Measurements from ENCODE around the gene GDPGP1. TPM values are rescaled to one million over a fixed set of nuclear protein-coding genes. Genes with fewer than 3 reads are reported as not detected.

Gene GDPGP1
- total and polyA plus RNA-seq, 2 donors (not counting 1 experiment from before 2014, with no cell fraction given), result 9.3 to 10.4 TPM

DNA sequence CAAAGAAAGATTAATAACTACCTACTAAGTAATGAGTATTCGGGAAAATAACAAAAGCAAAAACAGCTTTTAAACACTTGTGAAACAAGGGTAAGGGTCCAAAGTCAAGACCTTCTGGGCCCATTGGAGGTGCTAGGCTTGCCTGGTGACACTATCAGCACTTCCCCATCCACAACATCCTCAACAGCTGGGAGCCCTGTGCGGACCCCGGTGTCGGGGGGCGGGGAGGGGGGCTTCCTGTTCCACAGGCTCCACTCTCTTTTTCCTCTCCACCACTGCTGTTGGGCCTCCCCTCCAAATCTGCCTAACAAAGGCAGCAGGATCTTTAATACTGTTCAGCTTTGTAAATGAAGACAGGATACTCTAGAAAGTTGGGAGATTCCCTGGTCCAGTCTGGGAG is 53.1 kb downstream of the GDPGP1 start:
- Mint-ChIP-seq H3K4me1 (peaks cover 7% of the 10 kb centered on the region), H3K9me3 (ENCODE audit: insufficient read depth) (no peaks in the 10 kb centered on the region), H3K4me3 (no peak overlapping the region), H3K27ac (no peak overlapping the region), H3K27me3 (no peaks in the 10 kb centered on the region)
- Histone ChIP-seq H3K4me3 (ENCODE audit: control extremely low read depth in 1 of 5, extremely low read depth in 1 of 5, insufficient read depth in 1 of 5, low read depth in 2 of 5, low read length in 4 of 5) (no peak overlapping the region), H3K27ac (ENCODE audit: low read length in 2 of 2) (no peak overlapping the region), H3K4me1 (ENCODE audit: control insufficient read depth in 2 of 2, insufficient read depth in 2 of 2, low read length in 2 of 2) (no peaks in the 10 kb centered on the region), H3K9me3 (ENCODE audit: control extremely low read depth in 1 of 3, control insufficient read depth in 2 of 3, insufficient read depth in 1 of 3, low read length in 2 of 3) (peaks cover 0 to 5% (median 0%) of the 10 kb centered on the region in 3 donors), H4K20me1 (ENCODE audit: control insufficient read depth, insufficient read depth, low read length, poor library complexity, severe bottlenecking) (no peaks in the 10 kb centered on the region), H3K9ac (ENCODE audit: low read length) (no peak overlapping the region), H3K27me3 (replicated peaks in 1 of 4; ENCODE audit: control extremely low read depth in 1 of 4, control insufficient read depth in 3 of 4, insufficient read depth in 4 of 4, low read length in 3 of 4) (no peaks in the 10 kb centered on the region), H3K4me2 (replicated peaks; ENCODE audit: low read depth, low read length, poor library complexity, severe bottlenecking) (no peak overlapping the region), H2AFZ (ENCODE audit: insufficient read depth, low read depth, low read length, poor library complexity, severe bottlenecking) (no peak overlapping the region), H3K79me2 (ENCODE audit: control insufficient read depth, insufficient read depth, low read length) (no peaks in the 10 kb centered on the region), H3K36me3 (replicated peaks in 1 of 2; ENCODE audit: control extremely low read depth in 1 of 2, control insufficient read depth in 1 of 2, extremely low read depth in 1 of 2, insufficient read depth in 2 of 2, low read length in 1 of 2) (no peaks in the 10 kb centered on the region)
- intact Hi-C loops (cut with micrococcal nuclease), result loop anchor here (5.0 kb wide), 1 partner anchor 55 kb away; the partner anchor contains the start of genes CIB1 and GDPGP1
- ATAC-seq (ENCODE audit: low read depth) (no peak), DNase-seq (no peak)
- POLR2A ChIA-PET, result interaction anchor here (0.6 kb wide), 1 partner anchor 28 kb away, joined by 3 read pairs; no protein-coding TSS in a partner anchor
- CTCF ChIA-PET, result interaction anchor here (0.6 to 4.1 kb wide), 18 partner anchors 10 to 412 kb away, joined by 3 to 29 read pairs (median 3); partner anchors contain the start of genes CIB1 and NGRN
- TF ChIP-seq CTCF (IDR thresholded peaks at IDR 0.05) (no peak), EZH2 (IDR thresholded peaks at IDR 0.05; ENCODE audit: borderline replicate concordance, insufficient read depth, low read depth, low read length, poor library complexity, severe bottlenecking) (no peak)
- no CpG with 5 or more reads among the region's 5 CpGs for WGBS (ENCODE audit: insufficient coverage)

DNA sequence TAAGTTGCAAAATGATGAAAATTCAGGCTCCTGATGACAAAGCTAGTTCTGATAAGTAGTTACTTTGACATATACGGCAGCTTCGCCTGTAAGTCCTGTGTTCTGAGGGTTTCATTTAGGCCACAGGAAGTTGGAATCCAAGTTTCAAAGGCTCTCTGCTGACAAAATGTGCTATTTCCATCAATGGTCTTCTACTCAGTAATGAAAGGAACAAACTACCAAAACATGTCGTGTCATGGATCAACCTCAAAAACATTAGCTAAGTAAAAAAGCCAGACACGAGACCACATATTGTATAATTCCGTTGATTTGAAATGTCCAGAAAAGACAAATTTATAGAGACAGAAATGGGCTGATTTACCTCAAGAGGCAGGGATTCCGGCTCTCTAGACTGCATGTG is 53.9 kb downstream of the GDPGP1 start:
- Histone ChIP-seq H3K4me3 (ENCODE audit: control extremely low read depth in 1 of 5, extremely low read depth in 1 of 5, insufficient read depth in 1 of 5, low read depth in 2 of 5, low read length in 4 of 5) (no peak overlapping the region), H3K27ac (ENCODE audit: low read length in 2 of 2) (no peak overlapping the region), H3K4me1 (ENCODE audit: control insufficient read depth in 2 of 2, insufficient read depth in 2 of 2, low read length in 2 of 2) (no peaks in the 10 kb centered on the region), H2AFZ (ENCODE audit: insufficient read depth, low read depth, low read length, poor library complexity, severe bottlenecking) (no peak overlapping the region), H3K4me2 (replicated peaks; ENCODE audit: low read depth, low read length, poor library complexity, severe bottlenecking) (no peak overlapping the region), H3K9ac (ENCODE audit: low read length) (no peak overlapping the region), H3K36me3 (replicated peaks in 1 of 2; ENCODE audit: control extremely low read depth in 1 of 2, control insufficient read depth in 1 of 2, extremely low read depth in 1 of 2, insufficient read depth in 2 of 2, low read length in 1 of 2) (no peaks in the 10 kb centered on the region), H3K9me3 (ENCODE audit: control extremely low read depth in 1 of 3, control insufficient read depth in 2 of 3, insufficient read depth in 1 of 3, low read length in 2 of 3) (peaks cover 0 to 5% (median 0%) of the 10 kb centered on the region in 3 donors), H3K79me2 (ENCODE audit: control insufficient read depth, insufficient read depth, low read length) (no peaks in the 10 kb centered on the region), H3K27me3 (replicated peaks in 1 of 4; ENCODE audit: control extremely low read depth in 1 of 4, control insufficient read depth in 3 of 4, insufficient read depth in 4 of 4, low read length in 3 of 4) (no peaks in the 10 kb centered on the region), H4K20me1 (ENCODE audit: control insufficient read depth, insufficient read depth, low read length, poor library complexity, severe bottlenecking) (no peaks in the 10 kb centered on the region)
- WGBS (ENCODE audit: insufficient coverage), result 88% methylated on average over 2 of the region's 6 CpGs
- Mint-ChIP-seq H3K9me3 (ENCODE audit: insufficient read depth) (no peaks in the 10 kb centered on the region), H3K27me3 (no peaks in the 10 kb centered on the region), H3K27ac (no peak overlapping the region), H3K4me1 (peaks cover 7% of the 10 kb centered on the region), H3K4me3 (no peak overlapping the region)
- CTCF ChIA-PET, result interaction anchor here (0.7 to 4.1 kb wide), 12 partner anchors 12 to 157 kb away, joined by 3 to 29 read pairs (median 6); partner anchors contain the start of genes CIB1 and NGRN
- no peak for DNase-seq
- intact Hi-C loops (cut with micrococcal nuclease), result loop anchor here (5.0 kb wide), 1 partner anchor 56 kb away; the partner anchor contains the start of genes CIB1 and GDPGP1
- TF ChIP-seq CTCF (IDR thresholded peaks at IDR 0.05) (no peak), EZH2 (IDR thresholded peaks at IDR 0.05; ENCODE audit: borderline replicate concordance, insufficient read depth, low read depth, low read length, poor library complexity, severe bottlenecking) (no peak)
- no peak for ATAC-seq (ENCODE audit: low read depth)
- POLR2A ChIA-PET, result interaction anchor here (0.6 kb wide), 1 partner anchor 126 kb away, joined by 9 read pairs; no protein-coding TSS in a partner anchor
